ENCODE data around the gene LRRC75A. TPM values are rescaled to one million over a fixed set of nuclear protein-coding genes. Genes with fewer than 3 reads are reported as not detected.
"Not testable (repeated sequence)": the region's sequence is repeated elsewhere in the genome, so short reads cannot be mapped to it uniquely, and the experiment has no call there.

Gene LRRC75A
- total and polyA plus RNA-seq, 4 experiments from 2014 or later = 0.72 to 5.7 (median 4.0) TPM

DNA sequence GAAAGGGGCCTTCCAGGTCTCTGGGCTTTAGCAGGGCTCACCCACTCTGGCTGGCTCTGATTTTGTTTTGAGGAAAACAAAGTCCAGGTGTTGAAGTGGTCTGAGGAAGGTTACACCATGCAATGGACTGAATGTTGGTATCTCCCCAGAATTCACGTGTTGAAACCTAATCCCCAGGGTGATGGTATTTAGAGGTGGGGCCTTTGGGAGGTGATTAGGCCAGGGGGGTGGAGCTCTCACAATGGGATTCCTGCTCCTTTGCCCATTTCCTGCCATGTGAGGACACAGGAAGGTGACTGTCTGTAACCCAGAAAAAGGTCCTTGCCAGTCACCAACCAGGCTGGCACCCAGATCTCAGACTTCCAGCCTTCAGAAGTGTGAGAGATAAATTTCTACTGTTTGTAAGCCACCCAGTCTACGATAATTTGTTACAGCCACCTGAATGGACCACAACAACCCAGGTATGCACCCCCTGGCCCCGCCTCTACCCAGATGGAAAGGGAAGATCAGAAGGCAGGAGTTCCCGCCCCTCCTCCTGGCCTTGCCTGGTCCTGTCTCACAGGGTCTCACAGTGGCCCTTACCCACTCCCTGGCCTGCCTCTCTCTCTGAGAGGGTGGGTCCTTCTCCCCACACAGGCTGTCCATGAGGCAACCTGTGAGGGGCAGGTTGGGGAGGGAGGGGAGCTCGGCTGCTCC is 32.0 kb downstream of the LRRC75A start:
- Histone ChIP-seq H3K4me1 (ENCODE audit: insufficient read depth, low read length) (no peaks in the 10 kb centered on the region), H3K4me3 (ENCODE audit: low read length in 2 of 2) (no peak overlapping the region), H3K36me3 (ENCODE audit: insufficient read depth, low read length) (no peaks in the 10 kb centered on the region), H3K27me3 (ENCODE audit: insufficient read depth, low read length) (no peaks in the 10 kb centered on the region), H3K9me3 (ENCODE audit: control insufficient read depth in 1 of 2, low read length in 2 of 2) (no peaks in the 10 kb centered on the region), H3K27ac (ENCODE audit: low read depth, low read length) (no peak overlapping the region)
- ChIA-PET POLR2A (ENCODE audit: partially characterized antibody) (interaction anchor here (1.1 kb wide), 1 partner anchor 79 kb away, joined by 4 read pairs; the partner anchor contains the start of gene UBB), CTCF (ENCODE audit: partially characterized antibody) (interaction anchor here (1.8 kb wide), 1 partner anchor 61 kb away, joined by 8 read pairs; no protein-coding TSS in a partner anchor)
- H3K27ac Mint-ChIP-seq = peak overlapping the region in 2 of 7 donors; percentile 42 to 57
- intact Hi-C loops (cut with micrococcal nuclease) = no loop called here
- no peak overlapping the region for H3K4me3 Mint-ChIP-seq
- no peaks in the 10 kb centered on the region for H3K27me3 Mint-ChIP-seq
- H3K36me3 Mint-ChIP-seq = peaks cover 0 to 6% of the 10 kb centered on the region in 2 donors
- H3K9me3 Mint-ChIP-seq = no peaks in the 10 kb centered on the region
- H3K4me1 Mint-ChIP-seq = peaks cover 0 to 2% (median under 1%) of the 10 kb centered on the region in 4 donors
- no peak for DNase-seq

DNA sequence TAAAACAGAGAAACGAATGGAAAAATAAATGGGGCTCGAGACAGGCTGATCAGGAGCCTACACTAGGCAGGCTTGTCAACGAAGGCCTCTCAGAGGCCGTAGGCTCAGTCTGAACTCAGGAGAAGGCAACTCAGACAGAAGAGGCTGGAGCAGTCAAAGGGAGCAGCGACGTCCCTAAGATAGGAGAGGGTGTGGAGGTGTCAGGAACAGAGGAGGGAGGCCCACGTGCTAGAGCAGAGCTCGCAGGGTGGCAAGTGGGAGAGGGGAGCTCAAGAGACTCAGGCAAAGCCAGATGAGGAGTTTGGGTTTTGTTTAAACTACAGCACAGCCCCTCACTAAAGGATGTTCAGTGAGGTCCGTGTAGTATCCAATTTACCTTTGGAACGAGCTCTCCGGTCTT is 32.7 kb downstream of the LRRC75A start:
- no peak overlapping the region for H3K4me3 Mint-ChIP-seq
- H3K27me3 Mint-ChIP-seq = no peaks in the 10 kb centered on the region
- CTCF ChIA-PET (ENCODE audit: partially characterized antibody) = interaction anchor here (1.5 kb wide), 1 partner anchor 62 kb away, joined by 4 read pairs; no protein-coding TSS in a partner anchor
- H3K4me1 ChIP-seq (ENCODE audit: insufficient read depth, low read length) = no peaks in the 10 kb centered on the region
- H3K27ac ChIP-seq (ENCODE audit: low read depth, low read length) = no peak overlapping the region
- H3K4me1 Mint-ChIP-seq = peaks cover 0 to 2% (median under 1%) of the 10 kb centered on the region in 4 donors
- H3K36me3 Mint-ChIP-seq = peaks cover 0 to 6% of the 10 kb centered on the region in 2 donors
- no peaks in the 10 kb centered on the region for H3K36me3 ChIP-seq (ENCODE audit: insufficient read depth, low read length)
- H3K9me3 ChIP-seq (ENCODE audit: control insufficient read depth in 1 of 2, low read length in 2 of 2) = no peaks in the 10 kb centered on the region
- POLR2A ChIA-PET (ENCODE audit: partially characterized antibody) = no interaction called here
- no peaks in the 10 kb centered on the region for H3K27me3 ChIP-seq (ENCODE audit: insufficient read depth, low read length)
- intact Hi-C loops (cut with micrococcal nuclease) = no loop called here
- no peaks in the 10 kb centered on the region for H3K9me3 Mint-ChIP-seq
- peak overlapping the region in 3 of 7 donors; percentile 2 to 81 (median 35) for H3K27ac Mint-ChIP-seq
- no peak overlapping the region for H3K4me3 ChIP-seq (ENCODE audit: low read length in 2 of 2)
- no peak for DNase-seq

GRCh38 chr17:16456742-16457316 is 35.2 kb downstream of the LRRC75A start:
- no peaks in the 10 kb centered on the region for H3K27me3 Mint-ChIP-seq
- H3K4me3 Mint-ChIP-seq = no peak overlapping the region
- no peaks in the 10 kb centered on the region for H3K4me1 ChIP-seq (ENCODE audit: insufficient read depth, low read length)
- no peak overlapping the region for H3K27ac ChIP-seq (ENCODE audit: low read depth, low read length)
- H3K27me3 ChIP-seq (ENCODE audit: insufficient read depth, low read length) = no peaks in the 10 kb centered on the region
- peaks cover 0 to 3% (median 0%) of the 10 kb centered on the region in 8 donors for H3K9me3 Mint-ChIP-seq
- H3K4me3 ChIP-seq (ENCODE audit: low read length in 2 of 2) = no peak overlapping the region
- CTCF ChIA-PET (ENCODE audit: partially characterized antibody) = interaction anchor here (7.6 kb wide), 1 partner anchor 64 kb away, joined by 144 read pairs; no protein-coding TSS in a partner anchor
- no peak for DNase-seq
- peaks cover 0 to 6% of the 10 kb centered on the region in 2 donors for H3K36me3 Mint-ChIP-seq
- no peaks in the 10 kb centered on the region for H3K9me3 ChIP-seq (ENCODE audit: control insufficient read depth in 1 of 2, low read length in 2 of 2)
- POLR2A ChIA-PET (ENCODE audit: partially characterized antibody) = interaction anchor here (1.2 kb wide), 1 partner anchor 10 kb away, joined by 3 read pairs; no protein-coding TSS in a partner anchor
- intact Hi-C loops (cut with micrococcal nuclease) = no loop called here
- peaks cover 4 to 10% (median 6%) of the 10 kb centered on the region in 4 donors for H3K4me1 Mint-ChIP-seq
- no peaks in the 10 kb centered on the region for H3K36me3 ChIP-seq (ENCODE audit: insufficient read depth, low read length)
- peak overlapping the region in 3 of 7 donors; percentile 17 to 47 (median 24) for H3K27ac Mint-ChIP-seq

DNA sequence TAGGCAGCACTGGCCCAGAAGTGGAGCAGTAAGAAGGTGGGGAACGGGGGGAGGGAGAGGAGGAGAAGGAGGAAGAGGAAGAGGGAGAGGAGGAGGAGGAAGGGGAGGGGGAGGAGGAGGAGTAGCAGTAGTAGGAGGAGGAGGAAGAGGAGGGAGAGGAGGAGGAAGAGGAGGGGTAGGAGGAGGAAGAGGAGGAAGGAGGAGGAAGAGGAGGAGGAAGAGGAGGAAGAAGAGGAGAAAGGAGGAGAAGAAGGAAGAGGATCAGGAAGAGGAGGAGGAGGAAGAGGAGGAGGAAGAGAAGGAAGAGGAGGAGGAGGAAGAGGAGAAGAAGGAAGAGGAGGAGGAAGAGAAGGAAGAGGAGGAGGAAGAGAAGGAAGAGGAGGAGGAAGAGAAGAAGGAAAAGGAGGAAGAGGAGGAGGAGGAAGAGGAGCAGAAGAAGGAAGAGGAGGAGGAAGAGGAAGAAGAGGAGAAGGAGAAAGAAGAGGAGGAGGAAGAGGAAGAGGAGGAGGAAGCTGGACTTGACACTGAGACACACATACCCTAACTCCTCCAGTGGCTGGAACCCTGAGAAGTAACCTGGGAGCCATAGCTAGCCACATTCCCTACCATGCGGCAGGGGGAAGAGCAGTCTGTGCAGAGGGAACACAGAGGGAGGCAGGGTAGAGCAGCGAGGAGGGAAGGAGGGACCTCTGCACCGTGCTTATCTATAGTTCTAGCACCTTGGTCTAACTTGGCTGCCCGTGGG is 35.8 kb downstream of the LRRC75A start:
- Mint-ChIP-seq H3K27ac (peak overlapping the region in 3 of 7 donors; percentile 17 to 85 (median 18)), H3K36me3 (peaks cover 0 to 6% of the 10 kb centered on the region in 2 donors), H3K9me3 (peaks cover 0 to 3% (median 0%) of the 10 kb centered on the region in 8 donors), H3K4me3 (no peak overlapping the region), H3K27me3 (no peaks in the 10 kb centered on the region), H3K4me1 (peaks cover 4 to 10% (median 6%) of the 10 kb centered on the region in 4 donors)
- intact Hi-C loops (cut with micrococcal nuclease) = no loop called here
- no peaks in the 10 kb centered on the region for H3K27me3 ChIP-seq (ENCODE audit: insufficient read depth, low read length)
- H3K27ac ChIP-seq (ENCODE audit: low read depth, low read length) = no peak overlapping the region
- ChIA-PET POLR2A (ENCODE audit: partially characterized antibody) (interaction anchor here (1.2 kb wide), 1 partner anchor 10 kb away, joined by 3 read pairs; no protein-coding TSS in a partner anchor), CTCF (ENCODE audit: partially characterized antibody) (interaction anchor here (6.3 to 7.6 kb wide), 2 partner anchors 16 to 64 kb away, joined by 71 to 144 read pairs; no protein-coding TSS in a partner anchor)
- no peaks in the 10 kb centered on the region for H3K36me3 ChIP-seq (ENCODE audit: insufficient read depth, low read length)
- H3K9me3 ChIP-seq (ENCODE audit: control insufficient read depth in 1 of 2, low read length in 2 of 2) = no peaks in the 10 kb centered on the region
- H3K4me1 ChIP-seq (ENCODE audit: insufficient read depth, low read length) = no peaks in the 10 kb centered on the region
- DNase-seq = no peak
- H3K4me3 ChIP-seq (ENCODE audit: low read length in 2 of 2) = no peak overlapping the region

DNA sequence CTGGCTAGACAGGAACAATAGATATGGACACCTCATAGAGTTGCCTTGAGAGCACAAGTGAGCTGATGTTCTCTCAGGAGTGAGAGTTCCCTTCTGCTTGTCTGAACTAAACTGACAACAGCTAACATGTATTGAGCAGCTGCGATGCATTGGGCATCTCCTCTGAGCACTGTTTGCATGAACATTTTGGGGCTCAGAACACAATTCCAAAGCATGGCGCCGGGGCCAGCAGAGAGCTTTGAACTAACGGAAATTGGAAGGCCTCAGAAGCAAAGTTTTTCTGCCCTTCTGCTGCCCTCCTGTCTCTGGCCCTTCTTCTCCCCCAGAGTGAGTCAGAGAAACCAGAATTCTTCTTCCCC is 38.5 kb downstream of the LRRC75A start:
- peaks cover under 1% of the 10 kb centered on the region for H3K36me3 ChIP-seq (ENCODE audit: insufficient read depth, low read length)
- H3K27ac Mint-ChIP-seq = peak overlapping the region in 6 of 7 donors; percentile 25 to 75 (median 59)
- H3K27me3 ChIP-seq (ENCODE audit: insufficient read depth, low read length) = no peaks in the 10 kb centered on the region
- H3K27me3 Mint-ChIP-seq = no peaks in the 10 kb centered on the region
- peak overlapping the region in 1 of 8 donors; percentile 9 for H3K4me3 Mint-ChIP-seq
- intact Hi-C loops (cut with micrococcal nuclease) = loop anchor here (1.0 to 5.0 kb wide), 4 partner anchors 15 to 136 kb away; partner anchors contain the start of gene UBB
- peaks cover 0 to 12% of the 10 kb centered on the region in 2 donors for H3K36me3 Mint-ChIP-seq
- H3K4me3 ChIP-seq (ENCODE audit: low read length in 2 of 2) = no peak overlapping the region
- peaks cover 0 to 3% (median 0%) of the 10 kb centered on the region in 8 donors for H3K9me3 Mint-ChIP-seq
- CTCF ChIA-PET (ENCODE audit: partially characterized antibody) = interaction anchor here (0.7 to 7.6 kb wide), 28 partner anchors 8 to 240 kb away, joined by 3 to 144 read pairs (median 5); partner anchors contain the start of gene TRPV2
- no peaks in the 10 kb centered on the region for H3K4me1 ChIP-seq (ENCODE audit: insufficient read depth, low read length)
- POLR2A ChIA-PET (ENCODE audit: partially characterized antibody) = interaction anchor here (6.7 kb wide), 1 partner anchor 13 kb away, joined by 34 read pairs; no protein-coding TSS in a partner anchor
- no peak overlapping the region for H3K27ac ChIP-seq (ENCODE audit: low read depth, low read length)
- H3K9me3 ChIP-seq (ENCODE audit: control insufficient read depth in 1 of 2, low read length in 2 of 2) = no peaks in the 10 kb centered on the region
- DNase-seq = no peak
- H3K4me1 Mint-ChIP-seq = peaks cover 2 to 18% (median 10%) of the 10 kb centered on the region in 4 donors

DNA sequence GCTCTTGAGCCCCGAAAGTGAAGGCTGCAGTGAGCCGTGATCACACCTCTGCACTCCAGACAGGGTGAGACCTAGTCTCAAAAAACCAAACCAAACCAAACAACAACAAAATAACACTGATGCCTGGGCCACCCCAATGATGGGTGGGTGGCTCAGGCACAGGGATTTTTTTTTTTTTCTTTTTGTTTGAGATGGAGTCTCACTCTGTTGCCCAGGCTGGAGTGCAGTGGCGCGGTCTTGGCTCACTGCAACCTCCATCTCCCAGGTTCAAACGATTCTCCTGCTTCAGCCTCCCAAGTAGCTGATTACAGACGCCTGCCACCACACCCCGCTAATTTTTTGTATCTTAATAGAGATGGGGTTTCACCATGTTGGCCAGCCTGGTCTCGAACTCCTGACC is 39.7 kb downstream of the LRRC75A start:
- H3K27ac ChIP-seq (ENCODE audit: low read depth, low read length); H3K27ac Mint-ChIP-seq; H3K4me1 ChIP-seq (ENCODE audit: insufficient read depth, low read length); H3K27me3 Mint-ChIP-seq; H3K9me3 Mint-ChIP-seq; H3K27me3 ChIP-seq (ENCODE audit: insufficient read depth, low read length); H3K4me3 Mint-ChIP-seq; H3K36me3 ChIP-seq (ENCODE audit: insufficient read depth, low read length); H3K4me3 ChIP-seq (ENCODE audit: low read length in 2 of 2); H3K9me3 ChIP-seq (ENCODE audit: control insufficient read depth in 1 of 2, low read length in 2 of 2): not testable (repeated sequence)
- H3K4me1 Mint-ChIP-seq = peaks cover 2 to 22% (median 13%) of the 10 kb centered on the region in 4 donors
- POLR2A ChIA-PET (ENCODE audit: partially characterized antibody) = interaction anchor here (6.7 kb wide), 1 partner anchor 12 kb away, joined by 34 read pairs; no protein-coding TSS in a partner anchor
- H3K36me3 Mint-ChIP-seq = peaks cover 0 to 24% of the 10 kb centered on the region in 2 donors
- DNase-seq = peak in 1 of 5 donors; percentile 21
- CTCF ChIA-PET (ENCODE audit: partially characterized antibody) = interaction anchor here (0.9 to 7.6 kb wide), 14 partner anchors 8 to 178 kb away, joined by 3 to 144 read pairs (median 10); no protein-coding TSS in a partner anchor
- intact Hi-C loops (cut with micrococcal nuclease) = loop anchor here (2.0 to 5.0 kb wide), 2 partner anchors 13 to 70 kb away; partner anchors contain the start of gene UBB
